SU-DHL-6 (cell line): ENCODE data around the gene RILPL1.

Experiments
- EZH2phosphoT487 ChIP-seq: fragments of 200-600 bp; sonication (generic), shearing (Covaris generic); conservative IDR thresholded peaks from 2 replicates; pipeline ENCODE4 v1.6.1; 2018; ENCODE audit warnings: mild to moderate bottlenecking, antibody characterized with exemption, low read length, moderate library complexity, mixed read lengths
- TF ChIP-seq, protein P1 (sequence below): fragments of 200-600 bp; sonication (generic); IDR thresholded peaks from one replicate; pipeline ENCODE4 v1.5.1; 2017; ENCODE audit warnings: antibody characterized with exemption, mild to moderate bottlenecking, low read length, moderate library complexity; ENCODE audit not compliant: insufficient read depth, poor library complexity, severe bottlenecking

GRCh38 chr12:123526542-123527080, 6.9 kb downstream of the RILPL1 start:
- TF ChIP-seq, protein P1, sequence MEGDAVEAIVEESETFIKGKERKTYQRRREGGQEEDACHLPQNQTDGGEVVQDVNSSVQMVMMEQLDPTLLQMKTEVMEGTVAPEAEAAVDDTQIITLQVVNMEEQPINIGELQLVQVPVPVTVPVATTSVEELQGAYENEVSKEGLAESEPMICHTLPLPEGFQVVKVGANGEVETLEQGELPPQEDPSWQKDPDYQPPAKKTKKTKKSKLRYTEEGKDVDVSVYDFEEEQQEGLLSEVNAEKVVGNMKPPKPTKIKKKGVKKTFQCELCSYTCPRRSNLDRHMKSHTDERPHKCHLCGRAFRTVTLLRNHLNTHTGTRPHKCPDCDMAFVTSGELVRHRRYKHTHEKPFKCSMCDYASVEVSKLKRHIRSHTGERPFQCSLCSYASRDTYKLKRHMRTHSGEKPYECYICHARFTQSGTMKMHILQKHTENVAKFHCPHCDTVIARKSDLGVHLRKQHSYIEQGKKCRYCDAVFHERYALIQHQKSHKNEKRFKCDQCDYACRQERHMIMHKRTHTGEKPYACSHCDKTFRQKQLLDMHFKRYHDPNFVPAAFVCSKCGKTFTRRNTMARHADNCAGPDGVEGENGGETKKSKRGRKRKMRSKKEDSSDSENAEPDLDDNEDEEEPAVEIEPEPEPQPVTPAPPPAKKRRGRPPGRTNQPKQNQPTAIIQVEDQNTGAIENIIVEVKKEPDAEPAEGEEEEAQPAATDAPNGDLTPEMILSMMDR, result no peak
- TF ChIP-seq EZH2phosphoT487, result no peak
